IPS DF 4.7 (cell line): ENCODE measurements around the gene SH2D4B.
"Not testable (repeated sequence)": the region's sequence is repeated elsewhere in the genome, so short reads cannot be mapped to it uniquely, and the experiment has no call there.

Experiments used
- DNase-seq: peaks from one replicate; pipeline ENCODE4 v3.0.0-alpha.2; 2013; ENCODE audit warnings: low spot score; ENCODE audit errors: extremely low read depth

Gene SH2D4B

GRCh38 chr10:80542652-80543318, 5.1 kb downstream of the SH2D4B start:
- DNase-seq, result no peak

DNA sequence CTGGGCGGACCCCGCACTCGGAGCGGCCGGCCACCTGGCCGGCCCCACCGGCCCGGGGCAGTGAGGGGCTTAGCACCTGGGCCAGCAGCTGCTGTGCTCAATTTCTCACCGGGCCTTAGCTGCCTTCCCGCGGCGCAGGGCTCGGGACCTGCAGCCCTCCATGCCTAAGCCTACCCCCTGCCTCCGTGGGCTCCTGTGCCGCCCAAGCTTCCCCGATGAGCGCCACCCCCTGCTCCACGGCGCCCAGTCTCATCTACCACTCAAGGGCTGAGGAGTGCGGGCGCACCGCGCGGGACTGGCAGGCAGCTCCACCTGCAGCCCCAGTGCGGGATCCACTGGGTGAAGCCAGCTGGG, 5.6 kb downstream of the SH2D4B start:
- not testable (repeated sequence) for DNase-seq

DNA sequence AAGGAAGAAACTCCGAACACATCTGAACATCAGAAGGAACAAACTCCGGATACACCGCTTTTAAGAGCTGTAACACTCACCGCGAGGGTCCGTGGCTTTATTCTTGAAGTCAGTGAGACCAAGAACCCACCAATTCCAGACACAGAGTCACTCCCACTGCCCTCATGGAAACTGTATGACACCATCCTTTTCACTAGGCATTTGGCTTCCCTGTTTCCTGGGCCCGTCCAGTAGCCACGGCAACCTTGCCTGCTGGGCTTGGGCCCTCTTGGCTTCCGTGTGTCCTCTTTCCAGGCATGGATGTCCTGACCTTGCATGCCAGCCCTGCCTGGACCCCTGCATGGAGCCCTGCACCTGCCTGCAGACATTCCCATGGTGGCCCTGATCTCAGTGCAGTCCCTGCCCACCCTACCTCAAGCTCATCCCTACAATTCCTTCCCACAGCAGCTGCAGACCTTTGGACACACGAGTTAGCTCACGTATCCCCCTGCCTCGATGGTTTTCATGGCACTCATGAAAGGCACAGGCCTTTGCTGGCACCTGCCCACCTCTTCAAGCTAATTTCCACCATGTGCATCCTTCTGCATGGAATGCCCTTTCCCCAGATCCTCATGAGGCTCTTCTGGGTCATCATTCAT, 6.7 kb downstream of the SH2D4B start:
- no peak for DNase-seq

- DNase-seq, result no peak
Observed at GRCh38 chr10:80545258-80545881, 7.7 kb downstream of the SH2D4B start.

DNA sequence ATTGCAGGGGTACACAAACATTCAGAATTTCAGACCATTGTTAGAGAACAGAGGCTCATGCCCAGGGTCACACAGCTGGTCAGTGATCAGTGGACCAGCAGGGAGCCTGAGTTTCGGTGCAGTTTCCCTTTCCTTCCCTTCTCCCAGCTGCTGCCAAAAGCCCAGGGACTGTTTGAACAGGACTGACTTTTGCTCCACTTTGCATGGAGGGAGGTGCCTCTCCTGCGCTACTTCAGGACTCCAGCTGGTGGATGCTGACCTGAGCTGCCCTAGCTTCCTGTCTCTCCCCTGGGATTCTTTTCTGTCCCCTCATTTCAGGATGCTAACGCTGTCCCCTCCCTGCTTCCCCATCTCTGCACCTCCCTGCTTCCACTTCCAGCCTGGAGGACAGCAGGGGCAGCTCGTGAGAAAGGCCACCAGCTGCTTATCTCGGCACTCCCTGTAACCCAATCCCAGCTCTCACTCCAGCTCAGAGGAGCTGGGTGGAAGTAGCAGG, 14.5 kb downstream of the SH2D4B start:
- DNase-seq, result no peak

GRCh38 chr10:80553436-80553835, 15.7 kb downstream of the SH2D4B start:
- DNase-seq, result no peak

DNA sequence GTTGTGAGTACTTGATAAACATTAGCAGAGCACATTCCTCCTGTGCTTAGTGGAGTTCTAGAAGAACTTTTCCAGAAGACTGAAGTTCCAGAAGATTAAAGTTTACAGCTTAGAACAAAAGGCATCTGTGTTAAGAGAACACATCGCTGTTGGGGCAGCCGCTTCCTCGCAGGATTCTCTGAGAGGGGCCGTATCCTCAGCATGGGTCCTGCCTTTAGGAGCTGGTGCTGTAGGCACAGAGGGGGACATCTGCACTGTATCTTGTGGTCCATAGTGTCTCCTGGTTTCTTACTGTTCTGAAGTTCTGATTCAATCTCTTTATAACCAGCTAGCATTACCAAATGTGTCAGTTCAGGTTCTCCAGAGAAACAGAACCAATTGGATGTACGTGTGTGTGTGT, 16.3 kb downstream of the SH2D4B start:
- DNase-seq, result no peak

GRCh38 chr10:80555415-80555814, 17.7 kb downstream of the SH2D4B start:
- no peak for DNase-seq

DNA sequence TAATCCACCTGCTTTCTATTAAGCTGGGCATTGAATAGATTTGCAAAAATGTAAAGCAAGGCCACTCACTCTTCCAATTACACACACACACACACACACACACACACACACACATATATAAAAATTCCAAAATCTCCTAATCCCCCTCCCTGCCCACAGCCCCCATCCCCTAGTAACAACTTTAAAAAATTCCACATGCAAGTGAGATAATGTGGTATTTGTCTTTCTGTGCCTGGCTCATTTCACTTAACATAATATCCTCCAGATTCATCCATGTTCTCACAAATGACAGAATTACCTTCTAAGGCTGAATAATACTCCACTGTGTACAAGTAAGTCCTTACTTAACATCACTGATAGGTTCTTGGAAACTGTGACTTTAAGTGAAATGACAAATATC, 24.2 kb downstream of the SH2D4B start:
- DNase-seq, result no peak

DNA sequence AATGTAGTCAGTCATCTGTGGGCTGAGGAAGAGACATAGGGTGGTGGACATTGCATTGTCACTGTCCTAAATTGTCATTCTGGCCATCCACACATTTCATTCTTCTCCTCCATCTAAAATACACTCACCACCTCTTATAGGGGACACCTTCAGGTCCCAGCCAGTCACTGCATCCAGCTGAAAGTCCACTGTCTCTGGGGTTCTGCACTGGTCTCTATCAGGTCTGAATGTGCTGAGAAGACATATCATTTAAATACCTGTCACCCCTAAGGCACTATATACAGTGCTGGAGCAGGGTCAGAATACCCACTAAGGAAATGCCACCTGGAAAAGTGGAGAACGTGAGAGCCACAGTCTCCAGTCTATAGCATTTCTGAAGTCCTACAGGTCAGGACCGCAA, 29.6 kb downstream of the SH2D4B start:
- DNase-seq, result no peak

DNA sequence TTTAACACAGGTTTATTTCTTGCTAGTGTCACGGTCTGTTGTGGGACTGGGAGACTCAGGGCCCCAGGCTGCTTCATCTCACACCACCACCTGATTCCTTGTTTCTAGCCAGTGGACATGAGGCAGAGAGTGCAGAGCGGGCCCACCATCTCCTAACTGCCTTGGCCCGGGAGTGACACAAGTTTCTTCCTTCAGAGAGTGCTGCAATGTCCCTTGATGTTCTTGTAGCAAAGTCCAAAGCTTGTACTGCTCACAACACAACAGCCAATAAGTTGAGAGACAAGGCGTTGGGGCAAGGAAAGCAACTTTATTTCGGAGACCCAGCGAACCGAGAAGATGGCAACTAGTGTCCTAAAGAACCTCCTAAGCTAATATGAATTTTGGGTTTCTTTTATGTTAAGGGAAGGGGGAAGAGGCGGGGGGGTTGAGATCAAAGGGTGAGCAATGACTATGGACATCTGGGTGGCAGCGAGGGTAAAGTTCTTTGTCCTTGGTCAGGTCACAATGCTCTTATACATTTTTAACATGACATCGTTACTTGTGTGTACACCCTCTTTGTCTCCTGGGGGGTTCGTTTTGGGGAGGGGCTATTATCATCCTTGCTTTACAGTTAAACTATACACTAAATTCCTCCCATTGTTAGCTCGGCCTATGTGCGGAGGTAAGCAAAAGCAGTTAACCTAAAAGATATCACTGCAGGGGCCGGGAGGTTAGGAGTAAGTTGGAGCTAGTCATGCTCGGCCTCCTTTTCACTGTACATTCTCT, 31.6 kb downstream of the SH2D4B start:
- no peak for DNase-seq

DNA sequence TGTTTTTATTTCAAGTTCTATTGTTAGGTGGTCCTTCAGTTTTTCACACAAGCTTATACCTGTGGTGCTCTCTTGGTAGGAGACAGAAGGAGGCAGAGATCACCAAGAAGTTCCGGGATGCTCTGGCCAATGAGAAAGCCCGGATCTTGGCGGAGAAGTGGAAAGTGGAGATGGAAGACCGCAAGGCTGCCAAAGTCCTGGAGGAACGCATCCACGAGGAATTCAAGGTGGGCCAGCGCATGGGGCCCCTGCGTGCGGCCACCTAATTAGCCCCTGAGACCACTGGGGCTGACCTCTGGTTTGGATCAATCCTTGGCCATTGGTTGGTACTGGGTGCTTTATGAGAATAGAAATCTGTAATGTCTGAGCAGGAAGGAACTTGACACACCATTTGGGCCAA, 33.6 kb downstream of the SH2D4B start:
- DNase-seq, result no peak

- DNase-seq, result no peak
Observed at GRCh38 chr10:80579181-80579763, 41.6 kb downstream of the SH2D4B start.

- no peak for DNase-seq
Observed at GRCh38 chr10:80579849-80580637, 42.3 kb downstream of the SH2D4B start.

GRCh38 chr10:80580638-80581468, 43.2 kb downstream of the SH2D4B start:
- no peak for DNase-seq

DNA sequence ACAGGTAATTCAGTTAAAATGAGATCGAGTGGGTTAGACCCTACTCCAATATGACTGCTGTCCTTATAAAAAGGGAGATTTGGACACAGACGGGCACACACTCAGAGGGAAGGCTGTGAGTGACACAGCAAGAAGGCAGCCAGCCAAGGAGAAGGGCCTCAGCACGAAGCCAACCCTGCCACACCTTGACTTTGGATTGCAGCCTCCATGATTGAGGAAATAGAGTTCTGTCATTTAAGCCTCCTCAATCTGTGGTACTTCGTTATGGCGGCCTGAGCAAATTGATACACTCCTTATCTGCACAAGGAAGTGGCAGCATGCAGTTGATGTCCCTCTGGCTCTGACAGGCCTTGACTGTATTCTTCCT, 43.8 kb downstream of the SH2D4B start:
- DNase-seq, result no peak

GRCh38 chr10:80582286-80582960, 44.7 kb downstream of the SH2D4B start:
- DNase-seq, result no peak

GRCh38 chr10:80583685-80584084, 46.0 kb downstream of the SH2D4B start:
- no peak for DNase-seq

DNA sequence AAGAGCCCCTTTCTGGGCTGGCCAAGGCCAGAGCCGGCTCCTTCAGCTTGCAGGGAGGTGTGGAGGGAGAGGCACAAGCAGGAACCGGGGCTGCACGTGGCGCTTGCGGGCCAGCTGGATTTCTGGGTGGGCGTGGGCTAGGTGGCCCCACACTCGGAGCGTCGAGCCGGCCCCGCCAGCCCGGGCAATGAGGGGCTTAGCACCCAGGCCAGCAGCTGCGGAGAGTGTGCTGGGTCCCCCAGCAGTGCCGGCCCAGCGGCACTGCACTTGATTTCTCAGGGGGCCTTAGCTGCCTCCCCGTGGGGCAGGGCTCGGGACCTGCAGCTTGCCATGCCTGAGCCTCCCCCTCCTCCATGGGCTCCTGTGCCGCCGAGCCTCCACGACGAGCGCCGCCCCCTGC, 48.1 kb downstream of the SH2D4B start:
- no peak for DNase-seq

DNA sequence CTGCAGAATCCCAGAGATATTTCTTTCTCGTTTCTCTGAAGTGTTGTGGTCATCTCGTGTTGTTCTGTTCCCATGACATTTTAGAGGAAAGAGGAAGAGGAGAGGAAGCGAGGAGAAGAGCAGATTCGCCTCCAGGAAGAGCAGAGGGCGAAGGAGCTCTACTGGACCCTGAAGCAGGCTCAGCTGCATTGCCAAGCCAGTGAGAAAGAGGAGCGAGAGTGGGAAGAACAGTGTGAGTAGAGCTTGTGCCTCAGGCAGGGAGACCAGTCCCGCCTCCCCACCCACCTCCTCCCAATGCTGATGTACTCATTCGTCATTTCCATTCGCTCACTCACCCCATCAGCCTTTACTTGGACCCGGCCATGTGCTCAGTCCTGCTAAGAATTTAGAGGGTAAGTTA, 50.8 kb downstream of the SH2D4B start:
- no peak for DNase-seq
